SU-DHL-6 (cell line): ENCODE measurements around the gene LHFPL3.

Experiments used
- EZH2phosphoT487 ChIP-seq: fragments of 200-600 bp; sonication (generic), shearing (Covaris generic); conservative IDR thresholded peaks from 2 replicates; pipeline ENCODE4 v1.6.1; 2018; ENCODE audit warnings: mild to moderate bottlenecking, antibody characterized with exemption, low read length, moderate library complexity, mixed read lengths
- TF ChIP-seq, protein P1 (sequence below): fragments of 200-600 bp; sonication (generic); IDR thresholded peaks from one replicate; pipeline ENCODE4 v1.5.1; 2017; ENCODE audit warnings: antibody characterized with exemption, mild to moderate bottlenecking, low read length, moderate library complexity; ENCODE audit not compliant: insufficient read depth, poor library complexity, severe bottlenecking

DNA sequence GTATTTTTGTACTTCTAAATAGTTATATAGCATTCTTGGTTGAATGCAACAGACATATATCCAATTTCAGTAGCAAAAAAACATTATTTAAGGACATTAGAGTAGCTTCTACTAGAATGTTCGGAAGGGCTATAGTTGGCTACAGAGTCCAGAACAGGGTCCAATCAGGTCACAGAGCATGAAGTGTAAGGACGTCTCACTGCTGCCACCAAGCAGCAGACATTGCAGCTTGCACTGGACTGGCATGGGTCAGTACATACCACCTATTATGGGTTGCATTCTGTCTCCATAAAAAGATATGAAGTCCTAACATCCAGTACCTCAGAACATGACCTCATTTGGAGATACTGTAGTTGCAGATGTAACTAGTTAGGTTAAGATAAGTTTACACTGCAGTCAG, 87.3 kb downstream of the LHFPL3 start:
- TF ChIP-seq, protein P1, sequence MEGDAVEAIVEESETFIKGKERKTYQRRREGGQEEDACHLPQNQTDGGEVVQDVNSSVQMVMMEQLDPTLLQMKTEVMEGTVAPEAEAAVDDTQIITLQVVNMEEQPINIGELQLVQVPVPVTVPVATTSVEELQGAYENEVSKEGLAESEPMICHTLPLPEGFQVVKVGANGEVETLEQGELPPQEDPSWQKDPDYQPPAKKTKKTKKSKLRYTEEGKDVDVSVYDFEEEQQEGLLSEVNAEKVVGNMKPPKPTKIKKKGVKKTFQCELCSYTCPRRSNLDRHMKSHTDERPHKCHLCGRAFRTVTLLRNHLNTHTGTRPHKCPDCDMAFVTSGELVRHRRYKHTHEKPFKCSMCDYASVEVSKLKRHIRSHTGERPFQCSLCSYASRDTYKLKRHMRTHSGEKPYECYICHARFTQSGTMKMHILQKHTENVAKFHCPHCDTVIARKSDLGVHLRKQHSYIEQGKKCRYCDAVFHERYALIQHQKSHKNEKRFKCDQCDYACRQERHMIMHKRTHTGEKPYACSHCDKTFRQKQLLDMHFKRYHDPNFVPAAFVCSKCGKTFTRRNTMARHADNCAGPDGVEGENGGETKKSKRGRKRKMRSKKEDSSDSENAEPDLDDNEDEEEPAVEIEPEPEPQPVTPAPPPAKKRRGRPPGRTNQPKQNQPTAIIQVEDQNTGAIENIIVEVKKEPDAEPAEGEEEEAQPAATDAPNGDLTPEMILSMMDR = no peak
- no peak for TF ChIP-seq EZH2phosphoT487
